A549 treated with GW870086 at 1 μM for 4 hours (cell line): Measurements from ENCODE around the gene OTUB2. TPM values are rescaled to one million over a fixed set of nuclear protein-coding genes. Genes with fewer than 3 reads are reported as not detected.

Experiments
- total RNA-seq: library from RNA; stranded (reverse); fragments of 200-300 nt; extraction: Qiagen RNA extraction; gene quantifications from 5 replicates; pipeline ENCODE4 v1.2.3, GENCODE V29; 2022; ENCODE audit warnings: low read depth

OTUB2 gene
- 3.5 to 4.9 TPM (median 3.7 TPM) in 5 replicates for total RNA-seq

DNA sequence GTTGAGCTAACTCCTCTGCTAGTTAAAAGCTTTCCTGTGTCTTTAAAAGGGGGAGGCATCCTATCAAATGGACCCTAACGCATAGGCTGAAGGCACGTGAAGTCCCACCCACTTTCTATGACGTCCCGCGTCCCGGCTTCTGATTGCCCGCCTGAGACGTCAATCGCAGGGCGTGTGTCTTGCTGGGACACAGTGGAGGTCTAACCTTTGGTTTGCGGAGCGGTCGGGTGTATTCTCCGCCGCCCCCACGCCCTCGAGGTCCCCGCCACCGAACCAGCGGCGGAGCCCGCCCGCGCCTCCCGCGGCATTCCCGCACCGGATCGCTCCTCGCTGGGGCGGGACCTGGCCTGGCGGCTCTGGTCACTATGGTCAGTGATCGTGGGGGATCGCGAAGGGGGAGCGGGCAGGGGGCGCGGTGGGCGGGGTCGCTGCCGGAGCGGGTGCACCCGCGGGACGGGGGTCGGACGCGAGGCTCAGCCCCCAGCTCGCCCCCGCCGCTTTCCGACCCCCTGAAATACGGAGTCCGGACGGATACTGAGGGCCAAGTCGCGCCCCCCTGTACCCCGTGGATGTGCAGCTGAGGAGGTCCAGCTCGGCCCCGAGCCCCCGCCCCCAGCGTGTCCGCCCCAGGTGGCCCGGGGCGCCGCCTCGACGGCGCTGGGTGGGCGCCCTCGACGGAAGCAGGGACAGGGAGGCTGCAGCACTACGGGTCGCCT, at the start of gene OTUB2:
Gene OTUB2, plus strand, starts transcription at position 168 of the 716 bp plus-strand sequence. Its CDS starts 198 bp downstream, at position 366.

DNA sequence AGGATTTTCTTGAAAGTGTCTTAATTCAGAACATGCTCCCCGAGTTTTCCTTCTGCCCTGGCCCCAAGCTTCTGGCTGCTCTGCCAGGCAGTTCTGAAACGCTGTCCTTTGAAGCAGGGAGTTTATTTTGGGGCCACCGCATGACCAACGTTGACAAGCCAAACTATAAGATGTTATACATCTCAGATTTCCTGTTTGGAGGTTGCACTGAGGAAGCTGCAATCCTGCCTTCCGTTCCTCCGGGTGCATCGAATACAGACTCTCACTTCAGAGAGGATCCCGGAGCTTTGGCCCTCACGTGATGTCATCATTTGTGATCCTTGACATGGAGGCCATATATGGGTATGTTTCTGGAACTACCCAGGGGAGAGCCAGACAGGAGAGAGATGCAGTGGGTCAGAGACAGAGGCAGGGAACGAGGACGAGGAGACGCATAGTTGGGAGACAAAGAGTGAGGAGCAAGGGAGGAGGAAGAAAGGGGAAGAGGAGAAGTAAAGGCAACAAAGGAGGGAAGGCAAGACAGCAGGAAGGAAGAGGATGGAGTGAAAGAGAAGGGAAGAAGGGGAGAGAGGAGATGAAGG, 49.6 kb upstream of the OTUB2 start, which contains the start of gene ASB2:
Gene ASB2, minus strand, starts transcription at position 94 of the 581 bp plus-strand sequence. CDS start 12,031 bp downstream, outside the sequence.

GRCh38 chr14:93997082-93997481, 29.1 kb upstream of the OTUB2 start, which contains the start of gene CCDC197:
Gene CCDC197 (plus strand): TSS chr14:93997301. CDS start chr14:93998132, 831 bp downstream.

DNA sequence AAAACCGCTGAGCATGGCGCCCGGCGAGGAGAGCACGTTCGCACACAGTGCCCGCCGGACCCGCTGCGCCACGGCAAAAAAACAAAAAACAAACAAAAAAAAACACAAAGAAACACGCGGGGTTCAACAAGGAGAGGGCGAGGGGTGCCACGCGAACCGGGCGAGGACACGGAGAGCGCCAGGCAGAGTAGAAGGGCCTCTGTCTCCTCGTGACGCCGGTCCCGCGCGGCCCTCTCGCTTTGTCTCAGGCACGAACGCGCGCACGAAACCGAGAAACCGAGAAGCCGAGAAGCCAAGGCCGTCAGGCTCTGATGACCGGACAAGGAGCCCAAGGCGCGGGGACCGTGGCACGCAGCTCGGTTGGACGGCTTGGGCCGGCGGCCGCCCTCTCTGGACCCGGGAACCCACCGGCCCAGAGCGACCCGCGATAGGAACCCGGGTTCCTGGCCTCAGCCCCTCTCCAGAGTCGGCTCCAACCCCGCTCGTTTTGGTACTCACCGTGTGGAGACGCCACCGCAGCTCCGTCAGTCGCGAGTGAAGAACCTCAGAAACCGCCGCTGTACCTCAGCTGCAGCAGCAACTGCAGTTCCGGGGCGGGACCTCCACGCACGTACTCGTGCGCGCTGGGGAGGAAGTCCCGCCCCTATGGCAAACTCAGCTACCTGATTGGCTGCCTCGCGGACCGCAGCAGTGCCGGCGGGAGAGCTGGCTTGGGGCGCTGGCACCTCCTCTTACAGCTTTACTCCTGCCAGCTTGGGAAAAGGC, 54.7 kb downstream of the OTUB2 start, which contains the start of the genes DDX24 and IFI27L1:
Gene DDX24, minus strand, starts transcription at position 582 of the 765 bp plus-strand sequence. CDS start 1,460 bp downstream, outside the sequence.
Gene IFI27L1, plus strand, starts transcription at position 690 of the 765 bp plus-strand sequence. CDS start 15,628 bp downstream, outside the sequence.

Other genes starting within 250 kb of the OTUB2 start
- gene PRIMA1, start 237.9 kb upstream of the OTUB2 start, total RNA-seq = 0.22 to 0.35 TPM (median 0.31 TPM) in 5 replicates
- gene FAM181A, start 99.0 kb upstream of the OTUB2 start, total RNA-seq = not detected in 5 replicates
- gene ASB2, start 49.8 kb upstream of the OTUB2 start, total RNA-seq = 0.65 to 1.7 TPM (median 0.75 TPM) in 5 replicates
- not detected in 5 replicates for gene CCDC197, start 29.0 kb upstream of the OTUB2 start, total RNA-seq
- 155 to 183 TPM (median 177 TPM) in 5 replicates for gene DDX24, start 54.9 kb downstream of the OTUB2 start, total RNA-seq
- gene IFI27L1, start 55.0 kb downstream of the OTUB2 start, total RNA-seq = 18.3 to 22.4 TPM (median 20.2 TPM) in 5 replicates
- gene IFI27, start 84.4 kb downstream of the OTUB2 start, total RNA-seq = 0.47 to 2.4 TPM (median 1.8 TPM) in 5 replicates
- 53.9 to 68.4 TPM (median 56.1 TPM) in 5 replicates for gene IFI27L2, start 103.3 kb downstream of the OTUB2 start, total RNA-seq
- gene PPP4R4, start 148.0 kb downstream of the OTUB2 start, total RNA-seq = 0.22 to 0.51 TPM (median 0.38 TPM) in 5 replicates